GM23338 (cell line): Measurements from ENCODE around the gene PAPPA2. TPM values are rescaled to one million over a fixed set of nuclear protein-coding genes. Genes with fewer than 3 reads are reported as not detected.

Experiments used
- ATAC-seq: fragments of 200-7000 bp; cut with Tn5 transposase; 3 replicates; pipeline ENCODE4 v1.9.1; 2020
- DNase-seq: peaks from one replicate; pipeline ENCODE4 v3.0.0-alpha.2; 2015; ENCODE audit warnings: low spot score
- H2AFZ ChIP-seq: fragments of 200-600 bp; sonication (generic); 2 replicates; pipeline ENCODE4 v1.8.0; 2016; ENCODE audit warnings: antibody characterized with exemption, mild to moderate bottlenecking, moderate library complexity
- H3F3A ChIP-seq: fragments of 200-600 bp; sonication (generic); replicated peaks from 2 replicates; pipeline ENCODE4 v1.8.0; 2017; ENCODE audit warnings: antibody characterized with exemption, mixed run types, low read depth
- H3K27ac ChIP-seq: fragments of 200-600 bp; sonication (generic); 2 replicates; pipeline ENCODE4 v1.6.1; 2016; ENCODE audit warnings: low read depth
- H3K27me3 ChIP-seq: fragments of 200-600 bp; sonication (generic); 2 replicates; pipeline ENCODE4 v1.8.0; 2016; ENCODE audit warnings: mild to moderate bottlenecking, mixed run types, moderate library complexity; ENCODE audit not compliant: insufficient read depth
- H3K36me3 ChIP-seq: fragments of 200-600 bp; sonication (generic); 2 replicates; pipeline ENCODE4 v1.8.0; 2016; ENCODE audit warnings: mild to moderate bottlenecking; ENCODE audit not compliant: insufficient read depth
- H3K4me1 ChIP-seq: fragments of 200-600 bp; sonication (generic); 2 replicates; pipeline ENCODE4 v1.8.0; 2016; ENCODE audit warnings: mild to moderate bottlenecking, moderate library complexity; ENCODE audit not compliant: insufficient read depth
- H3K4me2 ChIP-seq: fragments of 200-600 bp; sonication (generic); 2 replicates; pipeline ENCODE4 v1.7.1; 2017; ENCODE audit warnings: mixed run types
- H3K4me3 ChIP-seq: fragments of 200-600 bp; sonication (generic); 2 replicates; pipeline ENCODE4 v1.6.1; 2016; ENCODE audit warnings: mixed run types
- H3K79me2 ChIP-seq: fragments of 200-600 bp; sonication (generic); replicated peaks from 2 replicates; pipeline ENCODE4 v1.8.0; 2017; ENCODE audit warnings: mild to moderate bottlenecking; ENCODE audit not compliant: insufficient read depth
- H3K9me2 ChIP-seq: fragments of 200-600 bp; sonication (generic); 2 replicates; pipeline ENCODE4 v1.8.0; 2017; ENCODE audit not compliant: insufficient read depth
- H4K20me1 ChIP-seq: fragments of 200-600 bp; sonication (generic); replicated peaks from 2 replicates; pipeline ENCODE4 v1.8.0; 2017; ENCODE audit warnings: mild to moderate bottlenecking; ENCODE audit not compliant: insufficient read depth
- H3K27ac Mint-ChIP-seq: 2 replicates; pipeline ENCODE4 v1.8.0; 2020; ENCODE audit warnings: inconsistent platforms, mild to moderate bottlenecking, moderate library complexity, mixed read lengths
- H3K27me3 Mint-ChIP-seq: 3 replicates; pipeline ENCODE4 v1.8.0; 2022; ENCODE audit warnings: low read depth, mild to moderate bottlenecking, moderate library complexity, mixed read lengths, inconsistent platforms; ENCODE audit not compliant: insufficient read depth, poor library complexity
- H3K36me3 Mint-ChIP-seq: 3 replicates; pipeline ENCODE4 v1.8.0; 2021; ENCODE audit warnings: low read depth, mild to moderate bottlenecking, inconsistent platforms, moderate library complexity, mixed read lengths
- H3K4me1 Mint-ChIP-seq: 3 replicates; pipeline ENCODE4 v1.8.0; 2020; ENCODE audit warnings: mild to moderate bottlenecking, inconsistent platforms, mixed read lengths
- H3K4me3 Mint-ChIP-seq: 3 replicates; pipeline ENCODE4 v1.8.0; 2021; ENCODE audit warnings: moderate library complexity, mild to moderate bottlenecking, inconsistent platforms, mixed read lengths
- H3K9me3 Mint-ChIP-seq: 3 replicates; pipeline ENCODE4 v1.8.0; 2020; ENCODE audit warnings: moderate library complexity, mild to moderate bottlenecking, inconsistent platforms, mixed read lengths
- CREB1 ChIP-seq: fragments of 250-450 bp; sonication (Bioruptor Pico); IDR thresholded peaks from 2 replicates; pipeline ENCODE4 v1.5.0; 2020; ENCODE audit warnings: low read depth, mild to moderate bottlenecking, moderate library complexity
- EZH2 ChIP-seq: fragments of 200-600 bp; sonication (generic); IDR thresholded peaks from one replicate; pipeline ENCODE4 v1.8.0; 2017; ENCODE audit warnings: antibody characterized with exemption, mild to moderate bottlenecking, low read depth; ENCODE audit not compliant: unreplicated experiment
- NANOG ChIP-seq: IDR thresholded peaks from 2 replicates; pipeline ENCODE4 v1.6.1; 2016; ENCODE audit warnings: antibody characterized with exemption, borderline replicate concordance
- STAT1 ChIP-seq: IDR thresholded peaks from one replicate; pipeline ENCODE4 v1.6.1; 2016; ENCODE audit warnings: antibody characterized with exemption; ENCODE audit not compliant: unreplicated experiment
- ZNF114 ChIP-seq: fragments of 250-450 bp; sonication (Bioruptor Pico); IDR thresholded peaks from 2 replicates; pipeline ENCODE4 v1.5.0; 2020; ENCODE audit warnings: mild to moderate bottlenecking, moderate library complexity
- ZNF462 ChIP-seq: fragments of 250-450 bp; sonication (Bioruptor Pico); IDR thresholded peaks from 2 replicates; pipeline ENCODE4 v1.5.0; 2020; ENCODE audit warnings: mild to moderate bottlenecking, moderate library complexity
- polyA plus RNA-seq: library from polyadenylated mRNA; unstranded; fragments of >200 nt; fragmentation: Nextera tagmentation; extraction: Ambion mirVana; gene quantifications from 2 replicates; pipeline ENCODE4 v1.2.1, GENCODE V29; 2016
- total RNA-seq: library from RNA; depleted of rRNA; stranded (reverse); fragments of >200 nt; shearing (Covaris generic); gene quantifications from 2 replicates; pipeline ENCODE4 v1.2.3, GENCODE V29; 2014
- TF ChIP-seq, protein P1 (sequence below): IDR thresholded peaks from 2 replicates; pipeline ENCODE4 v1.6.1; 2016; ENCODE audit warnings: antibody characterized with exemption
- TF ChIP-seq, protein P2 (sequence below): IDR thresholded peaks from one replicate; pipeline ENCODE4 v1.6.1; 2018; ENCODE audit warnings: antibody characterized with exemption; ENCODE audit not compliant: unreplicated experiment

The PAPPA2 gene
- total and polyA plus RNA-seq, 2 experiments from 2014 or later: 1.4 to 1.7 TPM

GRCh38 chr1:176551146-176551545, 88.2 kb downstream of the PAPPA2 start:
- Histone ChIP-seq H4K20me1 (no peaks in the 10 kb centered on the region), H3K27ac (no peak overlapping the region), H3K4me3 (peak overlapping the region; percentile 65; the same call in 1 of the 2 replicates), H3K4me1 (peaks cover 38% of the 10 kb centered on the region), H2AFZ (peak overlapping the region; percentile 100), H3K4me2 (peak overlapping the region; percentile 81), H3K9me2 (no peaks in the 10 kb centered on the region), H3K36me3 (no peaks in the 10 kb centered on the region), H3K79me2 (no peaks in the 10 kb centered on the region), H3F3A (no peaks in the 10 kb centered on the region), H3K27me3 (no peaks in the 10 kb centered on the region)
- no peak overlapping the region for H3K4me3 Mint-ChIP-seq
- no peak overlapping the region for H3K27ac Mint-ChIP-seq
- H3K36me3 Mint-ChIP-seq: no peaks in the 10 kb centered on the region
- no peaks in the 10 kb centered on the region for H3K9me3 Mint-ChIP-seq
- no peak for ATAC-seq
- no peak for DNase-seq
- TF ChIP-seq, protein P1, sequence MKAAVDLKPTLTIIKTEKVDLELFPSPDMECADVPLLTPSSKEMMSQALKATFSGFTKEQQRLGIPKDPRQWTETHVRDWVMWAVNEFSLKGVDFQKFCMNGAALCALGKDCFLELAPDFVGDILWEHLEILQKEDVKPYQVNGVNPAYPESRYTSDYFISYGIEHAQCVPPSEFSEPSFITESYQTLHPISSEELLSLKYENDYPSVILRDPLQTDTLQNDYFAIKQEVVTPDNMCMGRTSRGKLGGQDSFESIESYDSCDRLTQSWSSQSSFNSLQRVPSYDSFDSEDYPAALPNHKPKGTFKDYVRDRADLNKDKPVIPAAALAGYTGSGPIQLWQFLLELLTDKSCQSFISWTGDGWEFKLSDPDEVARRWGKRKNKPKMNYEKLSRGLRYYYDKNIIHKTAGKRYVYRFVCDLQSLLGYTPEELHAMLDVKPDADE: no peak
- peaks cover 35% of the 10 kb centered on the region for H3K4me1 Mint-ChIP-seq
- H3K27me3 Mint-ChIP-seq: peaks cover 3% of the 10 kb centered on the region

DNA sequence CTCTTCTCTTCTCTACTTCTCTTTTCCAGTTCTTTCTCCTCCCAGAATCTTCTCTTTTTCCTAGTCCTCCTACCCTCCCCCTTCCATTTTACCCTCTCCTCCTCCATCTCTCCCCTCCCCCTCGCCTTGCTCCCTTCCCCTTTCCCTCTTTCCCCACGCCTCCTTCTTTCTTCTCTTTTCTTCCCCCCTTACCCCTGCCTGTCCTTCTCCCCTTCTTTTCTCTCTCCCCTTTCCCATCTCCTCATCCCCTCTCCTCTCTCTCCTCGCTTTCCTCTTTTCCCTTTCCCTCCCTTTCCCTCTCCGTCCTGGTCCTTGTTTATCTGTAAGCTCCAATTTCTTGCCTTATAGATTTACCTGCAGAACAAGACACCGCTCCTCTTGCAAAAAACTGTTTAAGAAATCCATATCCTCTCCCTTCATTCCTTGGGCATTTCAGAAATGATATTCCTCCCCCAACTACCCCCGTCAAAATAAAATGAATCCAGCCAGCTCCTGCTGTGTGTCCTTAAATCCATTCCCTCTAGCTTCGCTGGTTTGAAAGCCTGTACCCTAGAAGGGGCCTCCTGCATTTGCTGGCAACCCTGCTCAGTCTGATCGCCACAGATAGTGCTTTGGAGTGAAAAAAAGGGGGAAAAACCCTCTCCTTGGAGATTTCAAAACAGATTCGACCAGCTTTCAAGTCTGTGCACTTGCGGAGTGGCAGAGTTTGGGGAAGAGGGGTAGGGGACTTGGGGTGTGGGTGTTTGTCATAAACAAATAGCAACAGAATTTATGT, 89.4 kb downstream of the PAPPA2 start:
- Mint-ChIP-seq H3K27ac (no peak overlapping the region), H3K36me3 (no peaks in the 10 kb centered on the region), H3K4me1 (peaks cover 37% of the 10 kb centered on the region), H3K9me3 (no peaks in the 10 kb centered on the region), H3K27me3 (peaks cover 7% of the 10 kb centered on the region), H3K4me3 (peak overlapping the region; percentile 67)
- Histone ChIP-seq H3K4me1 (peaks cover 38% of the 10 kb centered on the region), H2AFZ (peak overlapping the region; percentile 100), H3K9me2 (no peaks in the 10 kb centered on the region; the same call in 1 of the 2 replicates), H4K20me1 (no peaks in the 10 kb centered on the region), H3K27me3 (no peaks in the 10 kb centered on the region), H3K36me3 (no peaks in the 10 kb centered on the region), H3K79me2 (no peaks in the 10 kb centered on the region), H3K4me3 (peak overlapping the region; percentile 65), H3K27ac (no peak overlapping the region), H3K4me2 (peak overlapping the region; percentile 81), H3F3A (no peaks in the 10 kb centered on the region)
- DNase-seq (peak; percentile 35), ATAC-seq (peak; percentile 77)
- TF ChIP-seq STAT1 (no peak), CREB1 (CRISPR knock-in tag) (no peak), ZNF462 (no peak), EZH2 (no peak), NANOG (no peak), ZNF114 (no peak)
- TF ChIP-seq, protein P1: no peak
- TF ChIP-seq, protein P2, sequence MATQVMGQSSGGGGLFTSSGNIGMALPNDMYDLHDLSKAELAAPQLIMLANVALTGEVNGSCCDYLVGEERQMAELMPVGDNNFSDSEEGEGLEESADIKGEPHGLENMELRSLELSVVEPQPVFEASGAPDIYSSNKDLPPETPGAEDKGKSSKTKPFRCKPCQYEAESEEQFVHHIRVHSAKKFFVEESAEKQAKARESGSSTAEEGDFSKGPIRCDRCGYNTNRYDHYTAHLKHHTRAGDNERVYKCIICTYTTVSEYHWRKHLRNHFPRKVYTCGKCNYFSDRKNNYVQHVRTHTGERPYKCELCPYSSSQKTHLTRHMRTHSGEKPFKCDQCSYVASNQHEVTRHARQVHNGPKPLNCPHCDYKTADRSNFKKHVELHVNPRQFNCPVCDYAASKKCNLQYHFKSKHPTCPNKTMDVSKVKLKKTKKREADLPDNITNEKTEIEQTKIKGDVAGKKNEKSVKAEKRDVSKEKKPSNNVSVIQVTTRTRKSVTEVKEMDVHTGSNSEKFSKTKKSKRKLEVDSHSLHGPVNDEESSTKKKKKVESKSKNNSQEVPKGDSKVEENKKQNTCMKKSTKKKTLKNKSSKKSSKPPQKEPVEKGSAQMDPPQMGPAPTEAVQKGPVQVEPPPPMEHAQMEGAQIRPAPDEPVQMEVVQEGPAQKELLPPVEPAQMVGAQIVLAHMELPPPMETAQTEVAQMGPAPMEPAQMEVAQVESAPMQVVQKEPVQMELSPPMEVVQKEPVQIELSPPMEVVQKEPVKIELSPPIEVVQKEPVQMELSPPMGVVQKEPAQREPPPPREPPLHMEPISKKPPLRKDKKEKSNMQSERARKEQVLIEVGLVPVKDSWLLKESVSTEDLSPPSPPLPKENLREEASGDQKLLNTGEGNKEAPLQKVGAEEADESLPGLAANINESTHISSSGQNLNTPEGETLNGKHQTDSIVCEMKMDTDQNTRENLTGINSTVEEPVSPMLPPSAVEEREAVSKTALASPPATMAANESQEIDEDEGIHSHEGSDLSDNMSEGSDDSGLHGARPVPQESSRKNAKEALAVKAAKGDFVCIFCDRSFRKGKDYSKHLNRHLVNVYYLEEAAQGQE: no peak
